Gastroesophageal sphincter (tissue), 3 donors: ENCODE measurements around the gene LGALS1.

ENCODE experiments used
- CTCF ChIP-seq, 4 experiments: fragments of 200-600 bp in 2 of 4; fragments of 450-650 bp in 2 of 4; sonication (generic) in 1 of 4; IDR thresholded peaks; one replicate each; pipeline ENCODE4 v1.5.1; 2017 to 2019; ENCODE audit warnings: antibody characterized with exemption in 4 of 4, mild to moderate bottlenecking in 2 of 4, moderate library complexity in 2 of 4
- EP300 ChIP-seq: sonication (generic); formaldehyde crosslinking; IDR thresholded peaks from one replicate; pipeline ENCODE4 v1.6.1; 2017; ENCODE audit warnings: antibody characterized with exemption, mild to moderate bottlenecking
- POLR2A ChIP-seq, 2 donors: fragments of 450-650 bp; IDR thresholded peaks; one replicate each; pipeline ENCODE4 v1.6.1; 2017; ENCODE audit warnings: antibody characterized with exemption in 2 of 2, mild to moderate bottlenecking in 2 of 2, moderate library complexity in 1 of 2

GRCh38 chr22:37641561-37641949, 33.9 kb upstream of the LGALS1 start:
- no peak for TF ChIP-seq CTCF (IDR thresholded peaks at IDR 0.05)
- TF ChIP-seq EP300, result no peak
- TF ChIP-seq POLR2A (IDR thresholded peaks at IDR 0.05), result no peak
